Measurements from ENCODE around the gene PARD3B.

Gene PARD3B

GRCh38 chr2:204544961-204545860, at the start of gene PARD3B:
PARD3B (plus strand) TSS chr2:204545475; CDS start chr2:204546000, 525 bp downstream.
- DNase-seq (ENCODE audit: low read depth): no peak

- DNase-seq (ENCODE audit: low read depth): no peak
Measured at GRCh38 chr2:204496779-204497178, 48.5 kb upstream of the PARD3B start.

- no peak for DNase-seq (ENCODE audit: low read depth)
Measured at GRCh38 chr2:204497855-204498254, 47.4 kb upstream of the PARD3B start.

- DNase-seq (ENCODE audit: low read depth): no peak
Measured at GRCh38 chr2:204498291-204498690, 47.0 kb upstream of the PARD3B start.

- no peak for DNase-seq (ENCODE audit: low read depth)
Measured at GRCh38 chr2:204503869-204504268, 41.4 kb upstream of the PARD3B start.

- no peak for DNase-seq (ENCODE audit: low read depth)
Measured at GRCh38 chr2:204504594-204504993, 40.7 kb upstream of the PARD3B start.

- no peak for DNase-seq (ENCODE audit: low read depth)
Measured at GRCh38 chr2:204505488-204505887, 39.8 kb upstream of the PARD3B start.

GRCh38 chr2:204505946-204506345, 39.3 kb upstream of the PARD3B start:
- DNase-seq (ENCODE audit: low read depth): no peak

- no peak for DNase-seq (ENCODE audit: low read depth)
Measured at GRCh38 chr2:204507636-204508035, 37.6 kb upstream of the PARD3B start.

GRCh38 chr2:204510709-204511420, 34.4 kb upstream of the PARD3B start:
- DNase-seq (ENCODE audit: low read depth): no peak

GRCh38 chr2:204514439-204514838, 30.8 kb upstream of the PARD3B start:
- no peak for DNase-seq (ENCODE audit: low read depth)

GRCh38 chr2:204515416-204515815, 29.9 kb upstream of the PARD3B start:
- DNase-seq (ENCODE audit: low read depth): no peak

- DNase-seq (ENCODE audit: low read depth): no peak
Measured at GRCh38 chr2:204517154-204517553, 28.1 kb upstream of the PARD3B start.

GRCh38 chr2:204529795-204530463, 15.3 kb upstream of the PARD3B start:
- DNase-seq (ENCODE audit: low read depth): no peak

GRCh38 chr2:204530464-204530805, 14.8 kb upstream of the PARD3B start:
- DNase-seq (ENCODE audit: low read depth): no peak

GRCh38 chr2:204533629-204534370, 11.5 kb upstream of the PARD3B start:
- no peak for DNase-seq (ENCODE audit: low read depth)

GRCh38 chr2:204535356-204535755, 9.9 kb upstream of the PARD3B start:
- DNase-seq (ENCODE audit: low read depth): no peak

- DNase-seq (ENCODE audit: low read depth): no peak
Measured at GRCh38 chr2:204535764-204536163, 9.5 kb upstream of the PARD3B start.

- DNase-seq (ENCODE audit: low read depth): no peak
Measured at GRCh38 chr2:204538182-204539018, 6.9 kb upstream of the PARD3B start.

GRCh38 chr2:204539019-204539385, 6.3 kb upstream of the PARD3B start:
- no peak for DNase-seq (ENCODE audit: low read depth)

GRCh38 chr2:204541637-204542036, 3.6 kb upstream of the PARD3B start:
- DNase-seq (ENCODE audit: low read depth): no peak
